GM19395 (cell line): Measurements from ENCODE around the gene WDR31.

ENCODE experiments used
- ATAC-seq: cut with Tn5 transposase; IDR thresholded peaks from one replicate; pipeline ENCODE4 v1.9.1; 2021; ENCODE audit warnings: mild to moderate bottlenecking, moderate library complexity; ENCODE audit not compliant: unreplicated experiment

The WDR31 gene

GRCh38 chr9:113343732-113344231 is 3.7 kb upstream of the WDR31 start:
- no peak for ATAC-seq

GRCh38 chr9:113341712-113342410 is 1.8 kb upstream of the WDR31 start:
- no peak for ATAC-seq

GRCh38 chr9:113337714-113338113 is 2.4 kb downstream of the WDR31 start:
- no peak for ATAC-seq

- ATAC-seq: no peak
These were observed 8.3 kb downstream of the WDR31 start for GRCh38 chr9:113331780-113332179.

GRCh38 chr9:113328045-113328782 is 11.9 kb downstream of the WDR31 start:
- no peak for ATAC-seq

GRCh38 chr9:113326230-113326629 is 13.8 kb downstream of the WDR31 start:
- no peak for ATAC-seq

GRCh38 chr9:113322671-113323070 is 17.4 kb downstream of the WDR31 start:
- no peak for ATAC-seq

GRCh38 chr9:113320051-113320450 is 20.0 kb downstream of the WDR31 start:
- ATAC-seq: no peak

GRCh38 chr9:113319054-113319453 is 21.0 kb downstream of the WDR31 start:
- ATAC-seq: no peak

- no peak for ATAC-seq
These were observed 22.3 kb downstream of the WDR31 start for GRCh38 chr9:113317777-113318176.

GRCh38 chr9:113316030-113316429 is 24.0 kb downstream of the WDR31 start:
- ATAC-seq: no peak

GRCh38 chr9:113315231-113315630 is 24.8 kb downstream of the WDR31 start:
- no peak for ATAC-seq

- no peak for ATAC-seq
These were observed 26.8 kb downstream of the WDR31 start for GRCh38 chr9:113313261-113313660.

GRCh38 chr9:113311961-113312360 is 28.1 kb downstream of the WDR31 start:
- ATAC-seq: no peak

- ATAC-seq: no peak
These were observed 29.5 kb downstream of the WDR31 start for GRCh38 chr9:113310538-113310937.

GRCh38 chr9:113309204-113309813 is 30.8 kb downstream of the WDR31 start:
- no peak for ATAC-seq

GRCh38 chr9:113307396-113307975 is 32.6 kb downstream of the WDR31 start:
- ATAC-seq: no peak

GRCh38 chr9:113306566-113306965 is 33.5 kb downstream of the WDR31 start:
- no peak for ATAC-seq

- ATAC-seq: no peak
These were observed 37.2 kb downstream of the WDR31 start, which contains the start of gene RNF183 for GRCh38 chr9:113302792-113303418. Gene RNF183 (minus strand): TSS chr9:113303376. CDS start chr9:113298184, 5,192 bp downstream.

- no peak for ATAC-seq
These were observed 38.5 kb downstream of the WDR31 start for GRCh38 chr9:113301548-113301947.

- ATAC-seq: no peak
These were observed 40.2 kb downstream of the WDR31 start for GRCh38 chr9:113299800-113300292.
